GM12878 (cell line): ENCODE results near the gene EPHB2. TPM values are rescaled to one million over a fixed set of nuclear protein-coding genes. Genes with fewer than 3 reads are reported as not detected.

Experiments used
- ATAC-seq: fragments of 200-7000 bp; cut with Tn5 transposase; 3 replicates; pipeline ENCODE4 v1.9.1; 2020; ENCODE audit warnings: mild to moderate bottlenecking, moderate library complexity
- BruUV-seq: library from RNA; stranded (reverse); fragments of 400-500 nt; replicated peaks from 2 replicates; lab custom pipeline; 2021; lab: Mats Ljungman, UMichigan
- CTCF ChIA-PET: fragments of 300-600 bp; sonication (Branson Sonifier 250); formaldehyde crosslinking; extraction: SDS; loops from one replicate; lab custom pipeline; 2021; ENCODE audit warnings: inconsistent platforms; lab: Yijun Ruan, JAX
- POLR2A ChIA-PET: fragments of 350-600 bp; formaldehyde crosslinking; extraction: SDS; loops from one replicate; lab custom pipeline; 2021; ENCODE audit warnings: inconsistent platforms; lab: Charles Lee
- RAD21 ChIA-PET: fragments of 300-600 bp; sonication (Branson Sonifier 250); formaldehyde crosslinking; loops from one replicate; lab custom pipeline; 2023; ENCODE audit warnings: antibody characterized with exemption; ENCODE audit not compliant: unreplicated experiment; lab: Charles Lee
- SMC1A ChIA-PET: fragments of 300-600 bp; sonication (Branson Sonifier 250); formaldehyde crosslinking; loops from one replicate; lab custom pipeline; 2023; ENCODE audit not compliant: unreplicated experiment, uncharacterized antibody; lab: Charles Lee
- DNase-seq: peaks from one replicate; pipeline ENCODE4 v3.0.0-alpha.2; 2011; ENCODE audit warnings: low read depth, low spot score
- FAIRE-seq: peaks from 3 replicates; lab custom pipeline; 2011; peaks lifted over from hg19 to GRCh38; lab: Jason Lieb, UNC
- H2AFZ ChIP-seq: 2 replicates; pipeline ENCODE4 v1.6.0; 2011; ENCODE audit warnings: low read depth, low read length, control low read depth; ENCODE audit not compliant: control insufficient read depth
- H3K27ac ChIP-seq: 2 replicates; pipeline ENCODE4 v1.5.1; 2011; ENCODE audit warnings: control low read depth; ENCODE audit not compliant: control insufficient read depth, insufficient read depth
- H3K27me3 ChIP-seq, 2 experiments: replicated peaks in 1 of 2; 2 replicates each; pipeline versions ENCODE4 v1.6.0 to v1.6.1; 2011; ENCODE audit warnings: low read length in 1 of 2; ENCODE audit not compliant: control insufficient read depth in 2 of 2, insufficient read depth in 2 of 2
- H3K36me3 ChIP-seq, 2 experiments: 2 replicates each; pipeline ENCODE4 v1.5.1; 2011; ENCODE audit warnings: low read length in 1 of 2; ENCODE audit not compliant: control insufficient read depth in 2 of 2, insufficient read depth in 2 of 2
- H3K4me1 ChIP-seq: 2 replicates; pipeline ENCODE4 v1.6.1; 2011; ENCODE audit warnings: mild to moderate bottlenecking, low read length, moderate library complexity, mixed read lengths; ENCODE audit not compliant: control insufficient read depth, insufficient read depth
- H3K4me2 ChIP-seq: 2 replicates; pipeline ENCODE4 v1.6.0; 2011; ENCODE audit warnings: control low read depth; ENCODE audit not compliant: control insufficient read depth, insufficient read depth
- H3K4me3 ChIP-seq: fragments of 200-600 bp; sonication (generic); 2 replicates; pipeline ENCODE4 v1.5.1; 2016
- H3K79me2 ChIP-seq: 2 replicates; pipeline ENCODE4 v1.6.0; 2011; ENCODE audit warnings: low read length; ENCODE audit not compliant: control insufficient read depth, insufficient read depth
- H3K9ac ChIP-seq: 2 replicates; pipeline ENCODE4 v1.8.0; 2011; ENCODE audit warnings: low read length, control low read depth, mixed read lengths; ENCODE audit not compliant: control insufficient read depth, insufficient read depth
- H3K9me3 ChIP-seq: replicated peaks from 3 replicates; pipeline ENCODE4 v1.5.1; 2011; ENCODE audit warnings: mild to moderate bottlenecking, low read length; ENCODE audit not compliant: control insufficient read depth, insufficient read depth
- H4K20me1 ChIP-seq: 2 replicates; pipeline ENCODE4 v1.6.0; 2011; ENCODE audit not compliant: control insufficient read depth, insufficient read depth
- ATF7 ChIP-seq: fragments of 450-650 bp; IDR thresholded peaks from 2 replicates; pipeline ENCODE4 v1.6.1; 2016; ENCODE audit warnings: low read depth, mild to moderate bottlenecking
- BCL11A ChIP-seq: IDR thresholded peaks from 2 replicates; pipeline ENCODE4 v1.6.1; 2011; ENCODE audit warnings: low read depth, low read length
- CBFB ChIP-seq: IDR thresholded peaks from 2 replicates; pipeline ENCODE4 v1.6.1; 2016; ENCODE audit warnings: antibody characterized with exemption, low read depth
- CBX3 ChIP-seq: fragments of 200-600 bp; sonication (generic); IDR thresholded peaks from 2 replicates; pipeline ENCODE4 v1.6.1; 2016; ENCODE audit warnings: low read depth, borderline replicate concordance
- CREM ChIP-seq: IDR thresholded peaks from 2 replicates; pipeline ENCODE4 v1.6.1; 2014; ENCODE audit warnings: antibody characterized with exemption, low read depth
- MAX ChIP-seq: IDR thresholded peaks from 2 replicates; pipeline ENCODE4 v1.6.1; 2012; ENCODE audit warnings: low read depth, low read length, improper control_type of control experiment
- MTA2 ChIP-seq: fragments of 450-650 bp; IDR thresholded peaks from 2 replicates; pipeline ENCODE4 v1.6.1; 2016; ENCODE audit warnings: low read depth, mild to moderate bottlenecking, moderate library complexity
- NBN ChIP-seq: fragments of 450-650 bp; IDR thresholded peaks from 2 replicates; pipeline ENCODE4 v1.6.1; 2016
- RFX5 ChIP-seq: IDR thresholded peaks from 2 replicates; pipeline ENCODE4 v1.6.1; 2011; ENCODE audit warnings: low read depth, low read length, improper control_type of control experiment
- RUNX3 ChIP-seq: IDR thresholded peaks from 2 replicates; pipeline ENCODE4 v1.6.1; 2012; ENCODE audit warnings: low read length, inconsistent platforms
- SRF ChIP-seq, 2 experiments: IDR thresholded peaks; 2 replicates each; pipeline ENCODE4 v1.6.1; 2011; ENCODE audit warnings: low read depth in 2 of 2, low read length in 2 of 2, mild to moderate bottlenecking in 1 of 2, moderate library complexity in 1 of 2
- STAT1 ChIP-seq: fragments of 450-650 bp; conservative IDR thresholded peaks from 2 replicates; pipeline ENCODE4 v1.6.1; 2014; ENCODE audit warnings: antibody characterized with exemption, mild to moderate bottlenecking
- TARDBP ChIP-seq: IDR thresholded peaks from 2 replicates; pipeline ENCODE4 v1.6.1; 2016; ENCODE audit warnings: borderline replicate concordance
- TCF12 ChIP-seq: IDR thresholded peaks from 2 replicates; pipeline ENCODE4 v1.6.1; 2011; ENCODE audit warnings: low read depth, mild to moderate bottlenecking, low read length
- TCF7 ChIP-seq: IDR thresholded peaks from 2 replicates; pipeline ENCODE4 v1.6.1; 2014; ENCODE audit warnings: antibody characterized with exemption, borderline replicate concordance
- USF2 ChIP-seq: IDR thresholded peaks from 2 replicates; pipeline ENCODE4 v1.6.1; 2011; ENCODE audit warnings: low read depth, low read length, improper control_type of control experiment, borderline replicate concordance
- YY1 ChIP-seq: IDR thresholded peaks from 2 replicates; pipeline ENCODE4 v1.6.1; 2011; ENCODE audit warnings: low read depth, mild to moderate bottlenecking, low read length
- ZNF274 ChIP-seq: IDR thresholded peaks from one replicate; pipeline ENCODE4 v1.8.0; 2011; ENCODE audit not compliant: insufficient read length, insufficient read depth
- WGBS: methylation state at CpG from one replicate; pipeline ENCODE4 v1.1.6; 2016; ENCODE audit warnings: low lambda C conversion rate; ENCODE audit not compliant: insufficient replicate concordance, insufficient coverage; ENCODE audit errors: missing lambda C conversion rate; 5-methylcytosine and 5-hydroxymethylcytosine counted together
- in situ Hi-C: fragments of 300-500 bp; cut with MboI; formaldehyde crosslinking; loops from 9 replicates; pipeline ENCODE4 v1.14.3; 2018; ENCODE audit warnings: mixed read lengths
- intact Hi-C: fragments of 100-400 bp; cut with micrococcal nuclease; formaldehyde crosslinking; loops from one replicate; pipeline ENCODE4 v1.14.2; 2022; ENCODE audit not compliant: unreplicated experiment
- polyA plus RNA-seq, 11 experiments: library from polyadenylated mRNA; depleted of rRNA in 4 of 11; unstranded in 6 of 11; stranded (reverse) in 5 of 11; fragments of >200 nt; fragmentation: Nextera tagmentation in 4 of 11; fragmentation: Illumina TruSeq in 1 of 11; extraction: Ambion mirVana in 4 of 11; extraction: Trizol in 1 of 11; gene quantifications; 1 replicate in 1 of 11; 2 replicates in 10 of 11; pipeline versions ENCODE4 v1.2.1 to v1.2.3, GENCODE V29; 2011 to 2016; ENCODE audit warnings: inconsistent platforms in 2 of 11, missing spikeins in 2 of 11, low read depth in 1 of 11
- total RNA-seq, 4 experiments: library from RNA; depleted of rRNA in 3 of 4; stranded (reverse); fragments of >200 nt in 3 of 4; fragmentation: Illumina TruSeq in 1 of 4; extraction: Trizol in 1 of 4; gene quantifications; 2 replicates each; pipeline versions ENCODE4 v1.2.1 to v1.2.3, GENCODE V29; 2013 to 2021

The EPHB2 gene
- total and polyA plus RNA-seq, 10 of the 15 experiments (the other 5 are each of a cell fraction or from before 2014, with no cell fraction given) = 0.13 to 3.3 (median 0.92) TPM

- ChIA-PET SMC1A (no interaction called here), RAD21 (no interaction called here), CTCF (interaction anchor here (0.7 kb wide), 1 partner anchor 210 kb away, joined by 3 read pairs; no protein-coding TSS in a partner anchor), POLR2A (no interaction called here)
- H3K4me3 ChIP-seq = no peak overlapping the region
- H3K9me3 ChIP-seq = no peaks in the 10 kb centered on the region
- H3K4me1 ChIP-seq = no peaks in the 10 kb centered on the region
- no peak overlapping the region for H3K9ac ChIP-seq
- TF ChIP-seq CBX3 (no peak), YY1 (no peak), RUNX3 (no peak), TCF12 (no peak)
- H3K27ac ChIP-seq = no peak overlapping the region
- WGBS = 49% methylated on average over 8 of the region's 8 CpGs
- DNase-seq (no peak), ATAC-seq (no peak), FAIRE-seq (no peak)
- no TSS peak for BruUV-seq
- H4K20me1 ChIP-seq = no peaks in the 10 kb centered on the region
- no peaks in the 10 kb centered on the region; a peak in 1 of 4 replicates for H3K27me3 ChIP-seq
- in situ Hi-C loops = no loop called here
- no peak overlapping the region for H2AFZ ChIP-seq
- H3K4me2 ChIP-seq = no peak overlapping the region
- no peaks in the 10 kb centered on the region for H3K79me2 ChIP-seq
- no peaks in the 10 kb centered on the region for H3K36me3 ChIP-seq
- intact Hi-C loops = no loop called here
These were observed 204.1 kb downstream of the EPHB2 start for GRCh38 chr1:22914633-22915217.

GRCh38 chr1:22915231-22915630, 204.6 kb downstream of the EPHB2 start:
- no peak overlapping the region for H3K4me2 ChIP-seq
- no peaks in the 10 kb centered on the region; a peak in 1 of 4 replicates for H3K27me3 ChIP-seq
- WGBS = 8% methylated on average over 7 of the region's 7 CpGs
- H3K36me3 ChIP-seq = no peaks in the 10 kb centered on the region
- ATAC-seq = no peak
- POLR2A ChIA-PET = no interaction called here
- FAIRE-seq = no peak
- CTCF ChIA-PET = interaction anchor here (0.7 kb wide), 1 partner anchor 211 kb away, joined by 3 read pairs; no protein-coding TSS in a partner anchor
- RAD21 ChIA-PET = no interaction called here
- no peak overlapping the region for H3K9ac ChIP-seq
- no peaks in the 10 kb centered on the region for H3K9me3 ChIP-seq
- H3K4me1 ChIP-seq = no peaks in the 10 kb centered on the region
- H3K79me2 ChIP-seq = no peaks in the 10 kb centered on the region
- DNase-seq = no peak
- BruUV-seq = no TSS peak
- H4K20me1 ChIP-seq = no peaks in the 10 kb centered on the region
- no peak overlapping the region for H2AFZ ChIP-seq
- no peak overlapping the region for H3K27ac ChIP-seq
- no peak for TF ChIP-seq ATF7
- no peak for TF ChIP-seq TARDBP
- TF ChIP-seq CREM = no peak
- no peak for TF ChIP-seq USF2
- no peak for TF ChIP-seq SRF (IDR thresholded peaks at IDR 0.05; ENCODE audit: low read depth in 2 of 2, low read length in 2 of 2)
- TF ChIP-seq YY1 = no peak
- no peak for TF ChIP-seq STAT1
- no peak for TF ChIP-seq RFX5
- TF ChIP-seq CBFB = no peak
- no peak for TF ChIP-seq MTA2
- no peak for TF ChIP-seq ZNF274
- TF ChIP-seq BCL11A = no peak
- TF ChIP-seq NBN = no peak
- no peak for TF ChIP-seq TCF7
- no peak for TF ChIP-seq MAX
- no peak overlapping the region for H3K4me3 ChIP-seq
- in situ Hi-C loops (no loop called here), intact Hi-C loops (no loop called here)
- SMC1A ChIA-PET = no interaction called here
